Sigmoid colon (tissue), 7 donors: ENCODE results near the gene LRP1B. TPM values are rescaled to one million over a fixed set of nuclear protein-coding genes. Genes with fewer than 3 reads are reported as not detected.
A peak's percentile ranks its signal among the peaks of the same experiment; 100 is the strongest.

ENCODE experiments used
- DNase-seq: peaks from one replicate; pipeline ENCODE4 v3.0.0-alpha.2; 2019
- H3K27ac ChIP-seq, 4 donors: fragments of 200-600 bp; sonication (generic); one replicate each; pipeline ENCODE4 v1.5.1; 2016 to 2019; ENCODE audit warnings: mild to moderate bottlenecking in 1 of 4
- H3K27me3 ChIP-seq, 3 donors: fragments of 200-600 bp; sonication (generic); one replicate each; pipeline ENCODE4 v1.5.1; 2019; ENCODE audit warnings: mild to moderate bottlenecking in 1 of 3
- H3K36me3 ChIP-seq, 4 donors: fragments of 200-600 bp; sonication (generic); one replicate each; pipeline ENCODE4 v1.5.1; 2016 to 2019
- H3K4me1 ChIP-seq, 4 donors: fragments of 200-600 bp; sonication (generic); one replicate each; pipeline ENCODE4 v1.5.1; 2017 to 2019
- H3K4me3 ChIP-seq, 4 donors: fragments of 200-600 bp; sonication (generic); one replicate each; pipeline ENCODE4 v1.5.1; 2017 to 2019; ENCODE audit warnings: mild to moderate bottlenecking in 2 of 4, moderate library complexity in 1 of 4
- H3K9me3 ChIP-seq, 4 donors: fragments of 200-600 bp in 3 of 4; sonication (generic) in 3 of 4; one replicate each; pipeline versions ENCODE4 v1.5.1 to v1.6.1; 2013 to 2019
- CTCF ChIP-seq, 4 experiments: fragments of 450-650 bp in 3 of 4; fragments of 200-600 bp in 1 of 4; IDR thresholded peaks; one replicate each; pipeline ENCODE4 v1.5.1; 2016 to 2019; ENCODE audit warnings: antibody characterized with exemption in 4 of 4, mild to moderate bottlenecking in 3 of 4, moderate library complexity in 2 of 4
- EP300 ChIP-seq, 4 donors: sonication (generic); formaldehyde crosslinking; IDR thresholded peaks; one replicate each; pipeline ENCODE4 v1.6.1; 2017; ENCODE audit warnings: antibody characterized with exemption in 4 of 4
- POLR2A ChIP-seq, 2 donors: fragments of 450-650 bp; IDR thresholded peaks; one replicate each; pipeline ENCODE4 v1.6.1; 2016; ENCODE audit warnings: antibody characterized with exemption in 2 of 2, mild to moderate bottlenecking in 2 of 2, moderate library complexity in 2 of 2
- POLR2AphosphoS5 ChIP-seq, 4 donors: sonication (generic); formaldehyde crosslinking; IDR thresholded peaks; one replicate each; pipeline ENCODE4 v1.6.1; 2017; ENCODE audit warnings: antibody characterized with exemption in 4 of 4
- WGBS, 2 donors: extraction: QIAGEN DNeasy Blood & Tissue Kit; methylation state at CpG; one replicate each; pipeline ENCODE4 v1.1.7; 2013; 5-methylcytosine and 5-hydroxymethylcytosine counted together
- intact Hi-C: fragments of 100-400 bp; cut with DNase I; formaldehyde crosslinking; loops from one replicate; pipeline ENCODE4 v1.15.1; 2023
- polyA plus RNA-seq, 3 donors: library from polyadenylated mRNA; stranded (reverse); fragments of 200-250 nt; gene quantifications; one replicate each; pipeline ENCODE4 v1.2.3, GENCODE V29; 2013
- total RNA-seq, 4 donors: library from RNA; depleted of rRNA; stranded (reverse); fragments of >200 nt; gene quantifications; one replicate each; pipeline ENCODE4 v1.1.0, GENCODE V29; 2016
- donor health status: healthy with polysubstance abuse.
- donor health status: Bipolar disorder and iron deficiency.
- donor health status: healthy.

Gene LRP1B
- total and polyA plus RNA-seq, 7 donors: 0.06 to 5.1 (median 2.0) TPM; not detected in 1

- 74 to 82% methylated on average over 3 of the region's 3 CpGs for WGBS, 2 donors
- H3K27me3 ChIP-seq: no peaks in the 10 kb centered on the region
- no peak for DNase-seq
- no peak overlapping the region for H3K4me3 ChIP-seq
- H3K36me3 ChIP-seq: no peaks in the 10 kb centered on the region
- intact Hi-C loops: no loop called here
- no peaks in the 10 kb centered on the region for H3K4me1 ChIP-seq
- TF ChIP-seq CTCF (IDR thresholded peaks at IDR 0.05): no peak
- TF ChIP-seq POLR2AphosphoS5 (IDR thresholded peaks at IDR 0.05): no peak
- TF ChIP-seq POLR2A (IDR thresholded peaks at IDR 0.05): no peak
- TF ChIP-seq EP300 (IDR thresholded peaks at IDR 0.05): no peak
- H3K27ac ChIP-seq: no peak overlapping the region
- no peaks in the 10 kb centered on the region for H3K9me3 ChIP-seq
These were observed 406.4 kb downstream of the LRP1B start for GRCh38 chr2:141724426-141724825.

GRCh38 chr2:141723814-141724213 is 407.0 kb downstream of the LRP1B start:
- H3K36me3 ChIP-seq: no peaks in the 10 kb centered on the region
- no peak for DNase-seq
- H3K27ac ChIP-seq: no peak overlapping the region
- TF ChIP-seq EP300 (IDR thresholded peaks at IDR 0.05) (no peak), CTCF (IDR thresholded peaks at IDR 0.05) (no peak), POLR2AphosphoS5 (IDR thresholded peaks at IDR 0.05) (no peak), POLR2A (IDR thresholded peaks at IDR 0.05) (no peak)
- H3K27me3 ChIP-seq: no peaks in the 10 kb centered on the region
- WGBS, 2 donors: 72 to 81% methylated on average over 2 of the region's 2 CpGs
- peaks cover 0 to 4% (median under 1%) of the 10 kb centered on the region in 4 donors for H3K4me1 ChIP-seq
- H3K9me3 ChIP-seq: no peaks in the 10 kb centered on the region
- intact Hi-C loops: no loop called here
- no peak overlapping the region for H3K4me3 ChIP-seq

- no peak for DNase-seq
- intact Hi-C loops: no loop called here
- H3K27me3 ChIP-seq: no peaks in the 10 kb centered on the region
- no peaks in the 10 kb centered on the region for H3K9me3 ChIP-seq
- no peaks in the 10 kb centered on the region for H3K36me3 ChIP-seq
- no peak overlapping the region for H3K27ac ChIP-seq
- no peak overlapping the region for H3K4me3 ChIP-seq
- TF ChIP-seq POLR2AphosphoS5 (IDR thresholded peaks at IDR 0.05) (no peak), CTCF (IDR thresholded peaks at IDR 0.05) (no peak), EP300 (IDR thresholded peaks at IDR 0.05) (no peak), POLR2A (IDR thresholded peaks at IDR 0.05) (no peak)
- WGBS, 2 donors: 69 to 72% methylated on average over 3 of the region's 3 CpGs
- H3K4me1 ChIP-seq: peaks cover 0 to 27% (median 16%) of the 10 kb centered on the region in 4 donors
These were observed 410.3 kb downstream of the LRP1B start for GRCh38 chr2:141720476-141720875.

- peak overlapping the region in 2 of 4 donors; percentile 4 to 31 for H3K27ac ChIP-seq
- no peak overlapping the region for H3K4me3 ChIP-seq
- no peaks in the 10 kb centered on the region for H3K27me3 ChIP-seq
- DNase-seq: no peak
- WGBS, 2 donors: 66 to 71% methylated on average over 1 of the region's 1 CpG
- H3K4me1 ChIP-seq: peaks cover 0 to 43% (median 27%) of the 10 kb centered on the region in 4 donors
- no peaks in the 10 kb centered on the region for H3K9me3 ChIP-seq
- no peaks in the 10 kb centered on the region for H3K36me3 ChIP-seq
- TF ChIP-seq POLR2A (IDR thresholded peaks at IDR 0.05) (no peak), EP300 (IDR thresholded peaks at IDR 0.05) (no peak), CTCF (IDR thresholded peaks at IDR 0.05) (no peak), POLR2AphosphoS5 (IDR thresholded peaks at IDR 0.05) (no peak)
- intact Hi-C loops: no loop called here
These were observed 416.3 kb downstream of the LRP1B start for GRCh38 chr2:141714496-141714895.

GRCh38 chr2:141711627-141712026 is 419.2 kb downstream of the LRP1B start:
- H3K27ac ChIP-seq: no peak overlapping the region
- no peak overlapping the region for H3K4me3 ChIP-seq
- WGBS, 2 donors: 58 to 68% methylated on average over 1 of the region's 1 CpG
- no peaks in the 10 kb centered on the region for H3K27me3 ChIP-seq
- no peaks in the 10 kb centered on the region for H3K36me3 ChIP-seq
- TF ChIP-seq CTCF (IDR thresholded peaks at IDR 0.05): no peak
- TF ChIP-seq POLR2AphosphoS5 (IDR thresholded peaks at IDR 0.05): no peak
- H3K4me1 ChIP-seq: peaks cover 0 to 20% (median 14%) of the 10 kb centered on the region in 4 donors
- no peaks in the 10 kb centered on the region for H3K9me3 ChIP-seq
- DNase-seq: no peak
- intact Hi-C loops: no loop called here
